Stimulated activated CD4-positive, alpha-beta T cell treated with anti-CD3 and anti-CD28 coated beads, Interleukin-12 subunit alpha, Interleukin-12 subunit beta, amount 100 ng/mL, for 4 hours (primary cell): ENCODE results near the gene TMEM88.
A peak's percentile ranks its signal among the peaks of the same experiment; 100 is the strongest.

Experiments
- DNase-seq: peaks from one replicate; pipeline ENCODE4 v3.0.0-alpha.2; 2020

TMEM88 gene

DNA sequence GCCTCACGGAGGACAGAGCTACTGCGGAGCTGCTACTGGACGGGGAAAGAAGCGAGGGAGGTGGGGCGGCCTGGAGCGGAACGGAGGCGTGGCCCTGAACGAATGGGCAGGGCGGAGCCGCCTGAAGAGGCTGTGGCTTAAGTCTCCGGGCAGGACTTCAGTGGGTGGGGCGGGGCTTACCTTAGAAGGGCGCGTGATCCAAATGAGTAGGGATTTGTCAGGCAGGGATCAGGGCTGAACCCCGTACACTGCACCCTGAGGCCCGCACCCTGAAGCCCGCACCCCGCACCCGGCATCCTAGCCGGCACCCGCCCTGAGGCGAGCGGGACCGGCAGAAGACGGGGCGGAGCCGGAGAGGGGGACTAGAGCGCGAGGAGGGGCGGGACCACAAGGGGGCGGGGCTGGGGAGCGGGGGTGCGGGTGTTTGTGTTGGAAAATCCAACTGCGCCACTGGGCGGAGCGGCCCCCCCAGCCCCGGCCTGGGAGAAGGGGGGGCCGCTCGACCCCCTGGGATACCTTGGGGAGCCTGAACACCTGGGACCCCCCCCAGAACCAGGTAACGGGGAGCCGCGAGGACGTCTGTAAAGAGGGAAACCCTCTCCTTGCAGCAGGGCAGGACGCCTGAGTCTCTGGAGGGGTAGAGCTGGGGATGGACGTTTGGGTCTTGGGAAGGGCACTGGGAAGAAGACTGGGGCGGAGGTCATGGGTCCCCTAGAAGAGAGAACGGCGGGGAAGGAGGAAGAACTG is 20.9 kb upstream of the TMEM88 start, which contains the start of gene KDM6B:
KDM6B (plus strand) TSS at position 423 of the 747 bp plus-strand sequence. CDS start 11,338 bp downstream, outside the sequence.
- peak; percentile 83 for DNase-seq

- DNase-seq, result no peak
These were observed 20.3 kb upstream of the TMEM88 start for GRCh38 chr17:7834542-7834956.

- DNase-seq, result peak; percentile 87
These were observed 19.7 kb upstream of the TMEM88 start for GRCh38 chr17:7834957-7835813.

DNA sequence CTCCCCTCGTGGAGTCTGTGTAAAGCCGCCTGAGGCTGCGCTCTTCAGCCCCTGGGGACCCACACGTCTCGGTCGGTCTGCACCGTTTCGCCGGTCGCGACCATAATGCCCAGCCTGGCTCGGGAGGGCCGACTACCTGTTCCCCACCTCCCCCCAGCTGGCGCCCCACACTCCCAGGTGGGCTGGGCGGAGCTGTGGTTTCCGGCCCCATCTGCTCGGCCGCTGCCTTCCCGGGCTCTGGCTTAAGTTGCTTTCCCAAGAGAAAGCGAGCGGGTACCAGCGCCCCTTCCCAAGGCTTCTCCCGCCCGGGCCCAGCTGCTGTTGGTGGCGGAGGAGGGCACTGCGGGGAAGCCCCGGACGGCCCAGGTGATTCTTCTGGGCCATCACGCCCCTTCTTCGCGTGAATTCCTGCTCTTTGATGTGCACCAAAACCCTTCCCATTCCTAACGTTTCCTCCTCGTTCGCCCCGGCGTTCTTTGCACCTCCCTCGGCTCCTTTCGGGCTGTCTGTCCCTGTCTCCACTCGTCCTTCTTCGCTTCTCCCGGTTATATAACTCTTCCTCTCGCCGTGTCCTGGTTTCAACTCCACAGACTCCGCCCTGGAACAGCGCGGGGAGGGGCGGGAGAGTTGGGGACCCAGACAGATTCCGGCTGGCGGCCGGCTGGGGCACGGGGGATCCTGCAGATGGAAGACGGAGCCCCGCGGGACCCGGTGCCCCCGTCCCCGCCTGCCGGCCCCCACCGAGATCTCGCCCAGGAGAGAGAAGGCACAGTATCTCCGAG is 18.9 kb upstream of the TMEM88 start:
- no peak for DNase-seq

- peak; percentile 58 for DNase-seq
These were observed 18.1 kb upstream of the TMEM88 start for GRCh38 chr17:7836596-7837407.

DNA sequence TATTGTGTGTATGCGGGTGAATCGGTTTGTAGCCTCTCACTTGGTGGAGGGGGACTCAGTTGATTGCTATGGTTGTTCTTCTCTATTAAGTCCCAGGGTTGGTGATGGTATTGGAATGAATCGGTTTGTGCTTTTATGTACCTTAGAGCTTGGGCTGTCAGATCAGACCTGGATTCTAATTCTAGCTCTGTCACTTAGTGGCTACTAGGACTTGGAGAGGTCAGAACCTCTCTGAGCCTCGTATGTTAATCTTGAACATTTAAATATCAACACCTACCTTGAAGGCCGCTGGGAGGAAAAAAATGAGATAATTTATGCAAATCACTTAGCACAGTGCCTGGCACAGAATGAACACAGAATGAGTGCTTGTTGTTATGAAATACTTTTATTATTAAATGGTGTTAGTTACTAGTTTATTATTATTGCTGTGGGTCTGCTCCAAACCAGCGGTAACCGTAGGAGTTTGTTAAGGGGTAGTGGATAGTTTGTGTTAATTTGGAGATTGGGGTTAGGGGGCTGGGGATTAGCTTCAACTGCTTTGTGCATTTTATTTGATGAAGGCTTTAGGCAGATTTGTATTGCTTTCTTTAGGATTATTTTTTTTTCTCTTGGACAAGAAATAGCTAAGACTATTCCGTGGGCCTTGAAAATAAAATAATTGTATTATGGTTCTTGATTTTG is 17.3 kb upstream of the TMEM88 start:
- no peak for DNase-seq

DNA sequence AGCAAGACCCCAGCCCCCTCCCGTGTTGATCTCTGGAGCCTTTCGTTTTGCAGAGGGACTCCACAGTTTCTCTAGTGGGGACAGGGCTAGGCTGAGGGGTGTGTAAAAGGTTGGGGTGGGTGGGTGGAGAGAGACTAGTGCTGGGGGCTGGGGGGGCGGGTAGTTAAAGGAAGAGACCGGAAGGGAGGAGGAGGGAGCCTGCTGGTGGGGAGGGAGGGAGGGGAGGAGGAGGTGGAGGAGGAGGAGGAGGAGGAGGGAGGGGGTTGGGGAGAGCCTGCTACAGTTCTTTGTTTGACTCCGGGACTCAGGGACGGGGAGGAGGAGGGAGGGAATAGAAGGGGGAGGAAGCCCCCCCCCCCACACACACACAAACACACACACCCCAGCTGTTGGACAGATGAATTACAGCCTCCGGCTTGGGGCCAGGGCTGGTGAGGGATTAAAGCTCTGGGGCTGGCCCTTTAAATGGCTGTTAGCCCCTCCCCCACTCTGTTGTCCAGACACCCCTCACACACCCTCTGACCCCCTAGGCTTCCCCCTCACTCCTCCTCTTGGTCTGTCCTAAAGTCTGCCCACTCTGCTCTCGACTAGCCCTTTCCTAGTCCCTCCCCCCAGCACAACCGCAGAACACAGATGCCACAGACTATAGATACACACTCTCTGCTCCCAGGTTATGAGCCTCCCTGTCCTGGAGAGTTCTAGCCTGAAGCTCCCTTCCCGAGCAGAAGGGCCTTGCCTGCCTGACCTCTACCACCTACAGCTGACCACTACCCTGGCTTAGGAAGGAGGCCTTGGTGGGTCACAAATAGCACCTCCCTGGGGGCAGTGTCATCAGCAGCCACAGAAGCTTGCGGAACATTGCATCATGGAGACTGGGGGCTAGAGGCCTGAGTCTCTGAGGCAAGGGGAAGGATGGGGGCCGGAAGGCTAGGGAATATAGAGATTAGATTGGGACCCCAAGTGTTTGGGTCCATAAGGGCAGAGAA is 16.5 kb upstream of the TMEM88 start:
- no peak for DNase-seq

DNA sequence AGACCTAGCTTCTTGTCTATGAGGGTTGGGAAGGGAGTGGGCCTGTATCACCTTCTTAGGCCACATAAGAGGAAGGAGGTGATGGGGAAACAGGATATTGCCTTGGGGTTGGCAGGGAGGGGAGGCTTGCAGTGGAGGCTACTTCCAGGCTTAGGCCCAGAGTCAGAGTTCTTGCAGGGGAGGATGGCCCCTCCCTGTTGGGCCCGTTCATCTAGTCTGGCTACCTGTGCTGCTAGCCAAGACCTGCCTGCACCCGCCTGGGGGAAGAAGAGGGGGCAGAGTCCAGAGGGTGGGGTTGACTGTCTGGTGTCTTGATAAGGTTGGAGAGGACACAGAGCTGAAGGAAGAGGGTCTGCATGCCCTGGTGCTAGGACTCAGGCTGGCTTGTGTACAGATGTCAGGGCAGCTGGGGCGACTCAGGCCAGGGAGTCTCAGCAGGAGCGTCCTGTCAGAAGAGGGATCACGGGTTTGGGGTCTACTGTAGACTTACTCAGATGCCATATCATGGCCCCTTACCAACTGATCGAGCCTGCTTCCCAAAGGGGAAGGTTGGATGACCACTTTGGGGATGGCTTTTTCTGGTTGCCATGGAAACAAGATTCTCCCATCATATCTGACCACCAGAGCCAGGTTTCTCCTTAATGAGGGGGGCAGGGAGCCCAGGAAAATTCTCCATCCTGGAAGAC is 15.5 kb upstream of the TMEM88 start:
- DNase-seq, result no peak

DNA sequence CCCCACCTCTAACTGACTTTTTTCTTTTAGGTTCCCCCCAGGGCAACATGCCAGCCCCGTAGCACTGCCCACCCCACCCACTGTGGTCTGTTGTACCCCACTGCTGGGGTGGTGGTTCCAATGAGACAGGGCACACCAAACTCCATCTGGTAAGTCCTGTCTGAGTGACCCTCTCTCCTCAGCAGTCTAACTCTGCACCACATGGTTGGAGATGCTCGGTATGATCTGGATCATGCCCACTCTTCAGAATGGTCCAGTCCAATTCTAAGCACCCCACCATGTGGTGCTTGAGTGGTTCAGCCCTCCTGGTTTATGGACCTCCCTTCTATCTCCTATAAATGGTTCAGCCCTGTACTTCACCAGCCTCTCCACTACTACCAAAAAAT is 15.0 kb upstream of the TMEM88 start:
- no peak for DNase-seq

GRCh38 chr17:7840441-7840840 is 14.4 kb upstream of the TMEM88 start:
- DNase-seq, result no peak

GRCh38 chr17:7840875-7841274 is 14.0 kb upstream of the TMEM88 start:
- no peak for DNase-seq

DNA sequence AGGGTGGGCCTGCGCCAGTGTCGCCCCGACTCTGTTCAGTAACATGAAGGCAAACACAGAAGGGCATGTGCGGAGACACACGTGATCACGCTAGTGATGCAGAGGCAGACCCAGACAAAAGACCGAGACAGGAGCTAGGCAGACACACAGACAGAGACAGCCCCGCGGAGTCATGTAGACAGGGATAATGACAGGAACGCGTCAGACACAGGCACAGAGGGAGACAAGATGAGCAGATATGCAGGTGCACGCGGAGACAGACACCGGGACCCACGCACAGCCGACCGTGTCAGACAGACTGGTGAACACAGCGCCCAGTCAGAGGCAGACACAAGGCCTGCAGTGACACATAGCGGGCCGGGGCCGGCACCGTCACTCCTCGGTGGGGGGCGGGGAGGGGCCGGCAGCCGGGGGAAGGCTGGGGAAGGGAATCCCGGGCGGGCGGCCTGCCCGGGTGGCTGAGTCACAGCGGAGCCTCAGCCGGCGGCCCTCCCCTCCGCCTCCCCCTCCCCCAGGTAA is 13.4 kb upstream of the TMEM88 start:
- peak; percentile 92 for DNase-seq

GRCh38 chr17:7841915-7842379 is 12.9 kb upstream of the TMEM88 start:
- DNase-seq, result peak; percentile 84

DNA sequence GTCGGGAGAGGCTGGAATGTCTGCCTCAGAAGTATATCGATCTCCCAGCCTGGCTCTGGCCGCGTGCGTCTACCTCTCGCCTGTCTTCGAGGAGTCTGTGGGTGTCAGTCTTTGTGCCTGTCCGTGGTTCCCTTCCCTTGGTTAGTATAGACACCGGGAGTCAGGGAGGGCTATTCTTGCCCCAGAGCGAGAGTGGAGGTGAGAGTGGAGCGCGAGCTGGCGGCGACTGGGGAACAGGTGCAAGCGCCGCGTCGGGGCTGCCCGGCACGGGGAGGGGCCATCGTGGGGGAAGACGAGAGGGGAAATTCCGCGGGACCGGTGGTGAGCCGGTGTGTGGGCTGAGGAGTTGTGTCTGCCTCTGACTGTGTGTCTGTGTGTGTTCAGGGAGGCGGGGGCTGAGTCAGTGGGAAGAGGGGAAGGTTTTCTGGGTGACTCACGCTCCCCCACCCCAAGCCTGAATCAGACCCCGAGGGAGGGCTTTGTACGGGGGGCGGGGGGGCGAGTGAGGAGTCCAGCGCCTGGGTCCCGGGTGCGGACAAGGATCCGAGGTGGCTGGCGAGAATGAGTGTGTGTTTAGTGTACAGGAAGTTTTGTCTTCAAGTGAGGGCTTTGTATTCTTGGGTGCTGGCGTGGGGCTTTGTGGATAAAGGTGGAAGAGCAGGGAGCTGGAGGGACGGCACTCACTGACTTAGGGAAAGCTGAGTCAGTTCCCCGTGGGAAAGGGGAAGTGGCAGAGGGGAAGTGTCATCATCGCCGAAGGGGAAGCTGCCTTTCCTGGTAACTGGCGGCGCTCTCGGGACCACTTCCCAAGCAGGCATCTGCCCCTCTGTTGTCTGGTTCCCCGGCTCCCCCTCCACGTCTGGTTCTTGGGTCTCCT is 12.2 kb upstream of the TMEM88 start:
- peak; percentile 96 for DNase-seq

DNA sequence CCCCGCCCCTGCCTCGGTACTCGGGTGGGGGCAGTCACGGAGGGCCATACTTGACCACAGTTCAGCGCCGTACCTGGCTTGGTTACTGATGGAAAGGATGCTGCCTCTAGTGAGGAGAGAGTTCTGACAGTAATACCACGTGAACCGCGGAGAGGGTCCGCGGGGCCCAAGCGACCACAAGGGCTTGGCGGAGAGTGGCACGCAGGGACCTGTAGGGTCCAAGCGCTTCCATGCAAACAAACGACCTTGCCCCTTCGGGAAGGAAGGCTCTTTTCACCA is 11.7 kb upstream of the TMEM88 start:
- no peak for DNase-seq

DNA sequence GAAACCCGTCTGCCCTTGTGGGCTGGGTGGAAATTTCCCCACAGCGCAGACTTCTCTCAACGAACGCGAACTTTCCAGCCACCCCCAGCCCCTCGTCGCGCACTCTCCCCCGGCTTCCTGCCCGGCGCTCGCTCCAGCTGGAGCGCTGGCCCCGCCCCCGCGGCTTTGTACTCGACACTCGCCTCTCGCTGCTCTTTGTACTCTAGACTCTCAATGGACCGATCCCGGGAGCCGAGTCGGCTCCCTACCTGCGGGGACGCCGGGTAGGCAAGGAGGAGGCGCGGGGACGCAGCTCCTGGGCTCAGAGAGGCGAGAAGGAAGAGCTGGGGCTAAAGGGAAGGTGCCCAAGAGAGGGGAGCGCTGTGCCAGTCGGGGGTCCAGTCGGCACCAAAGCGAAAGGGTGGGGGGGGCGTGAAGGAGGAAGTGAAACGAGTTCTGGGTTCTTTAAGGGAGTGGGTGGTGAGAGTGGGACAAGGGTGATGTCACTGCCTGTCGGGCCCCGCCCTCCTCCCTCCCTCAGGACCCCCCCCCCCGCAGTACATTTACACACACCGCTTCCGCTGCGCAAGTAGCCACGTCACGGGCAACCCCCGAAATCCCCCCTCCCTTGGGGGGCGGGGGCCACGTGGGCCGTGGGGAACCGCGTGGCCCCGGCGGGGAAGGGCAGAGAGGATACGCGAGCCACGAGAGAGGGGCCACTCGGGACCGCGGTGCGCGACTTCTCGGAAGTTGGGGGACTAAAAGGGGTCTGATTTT is 11.2 kb upstream of the TMEM88 start:
- DNase-seq, result peak; percentile 88

GRCh38 chr17:7844292-7845154 is 10.3 kb upstream of the TMEM88 start:
- peak; percentile 76 for DNase-seq
